ENCODE results near the gene C16orf86. TPM values are rescaled to one million over a fixed set of nuclear protein-coding genes. Genes with fewer than 3 reads are reported as not detected.
A peak's percentile ranks its signal among the peaks of the same experiment; 100 is the strongest.

Gene C16orf86
- polyA plus RNA-seq, 1 of the 3 experiments (the other 2 are of a cell fraction) = 4.3 TPM

GRCh38 chr16:67666032-67666551 is 522 bp upstream of the C16orf86 start:
- TF ChIP-seq FOSL2 (IDR thresholded peaks at IDR 0.05; ENCODE audit: borderline replicate concordance, low read depth) (no peak), CTCF (IDR thresholded peaks at IDR 0.05) (no peak), RAD21 (IDR thresholded peaks at IDR 0.05; ENCODE audit: low read length) (no peak), MAX (IDR thresholded peaks at IDR 0.05; ENCODE audit: low read depth) (peak; percentile 27)
- peak overlapping the region; percentile 56 to 66; a peak in 3 of 4 replicates for H3K27ac ChIP-seq (ENCODE audit: low read depth in 2 of 2, low read length in 1 of 2)
- ChIA-PET POLR2A (interaction anchor here (0.8 to 2.4 kb wide), 6 partner anchors 10 to 180 kb away, joined by 3 to 11 read pairs (median 4); partner anchors contain the start of genes CTCF and RIPOR1), CTCF (interaction anchor here (1.1 to 18.3 kb wide), 11 partner anchors 14 to 238 kb away, joined by 3 to 246 read pairs (median 9); partner anchors contain the start of genes ATP6V0D1, CARMIL2 and CTCF)
- peaks cover 19% of the 10 kb centered on the region for H3F3A ChIP-seq (replicated peaks; ENCODE audit: insufficient read depth)
- peak overlapping the region; percentile 75 for H3K9ac ChIP-seq
- peak; percentile 82 for DNase-seq
- peak overlapping the region; percentile 99 for H3K4me2 ChIP-seq
- H2AFZ ChIP-seq (ENCODE audit: low read depth) = peak overlapping the region; percentile 94; the same call in 1 of the 2 replicates
- H4K20me1 ChIP-seq (ENCODE audit: insufficient read depth) = no peaks in the 10 kb centered on the region
- H3K4me3 ChIP-seq (ENCODE audit: low read depth in 2 of 2, low read length in 1 of 2) = peak overlapping the region; percentile 67 to 73
- peaks cover 3% of the 10 kb centered on the region; the same call in 1 of the 2 replicates for H3K79me2 ChIP-seq (ENCODE audit: insufficient read depth)
- peaks cover 0 to 13% of the 10 kb centered on the region in 2 experiments for H3K36me3 ChIP-seq (replicated peaks in 1 of 2; ENCODE audit: control insufficient read depth in 1 of 2, insufficient read depth in 2 of 2, low read length in 1 of 2)
- H3K9me2 ChIP-seq = no peaks in the 10 kb centered on the region
- H3K4me1 ChIP-seq (ENCODE audit: control insufficient read depth in 1 of 2, insufficient read depth in 2 of 2, low read depth in 1 of 2, low read length in 1 of 2) = peaks cover 10 to 33% of the 10 kb centered on the region in 2 experiments; a peak in 2 of 4 replicates
- no peaks in the 10 kb centered on the region for H3K9me3 ChIP-seq
- WGBS (ENCODE audit: low lambda C conversion rate) = 10% methylated on average over 2 of the region's 46 CpGs
- no peaks in the 10 kb centered on the region for H3K27me3 ChIP-seq (ENCODE audit: insufficient read depth)

- Histone ChIP-seq H3K27me3 (ENCODE audit: insufficient read depth) (no peaks in the 10 kb centered on the region), H3K4me3 (ENCODE audit: low read depth in 2 of 2, low read length in 1 of 2) (peak overlapping the region; percentile 67 to 73; a peak in 3 of 4 replicates), H3K4me1 (ENCODE audit: control insufficient read depth in 1 of 2, insufficient read depth in 2 of 2, low read depth in 1 of 2, low read length in 1 of 2) (peaks cover 10 to 27% of the 10 kb centered on the region in 2 experiments; a peak in 2 of 4 replicates), H3K4me2 (peak overlapping the region; percentile 99), H3K9ac (no peak overlapping the region), H2AFZ (ENCODE audit: low read depth) (peak overlapping the region; percentile 94), H3K27ac (ENCODE audit: low read depth in 2 of 2, low read length in 1 of 2) (peak overlapping the region; percentile 56 to 86; a peak in 3 of 4 replicates), H3F3A (replicated peaks; ENCODE audit: insufficient read depth) (peaks cover 14% of the 10 kb centered on the region), H3K9me3 (no peaks in the 10 kb centered on the region), H4K20me1 (ENCODE audit: insufficient read depth) (no peaks in the 10 kb centered on the region), H3K9me2 (no peaks in the 10 kb centered on the region), H3K36me3 (replicated peaks in 1 of 2; ENCODE audit: control insufficient read depth in 1 of 2, insufficient read depth in 2 of 2, low read length in 1 of 2) (peaks cover 0 to 13% of the 10 kb centered on the region in 2 experiments), H3K79me2 (ENCODE audit: insufficient read depth) (peaks cover 3% of the 10 kb centered on the region; the same call in 1 of the 2 replicates)
- DNase-seq = no peak
- CTCF ChIA-PET = interaction anchor here (0.6 to 18.3 kb wide), 31 partner anchors 9 to 374 kb away, joined by 3 to 246 read pairs (median 5); partner anchors contain the start of genes ATP6V0D1, CARMIL2, CTCF and RIPOR1
- POLR2A ChIA-PET = interaction anchor here (1.0 to 2.4 kb wide), 3 partner anchors 105 to 179 kb away, joined by 3 to 11 read pairs (median 4); partner anchors contain the start of genes CTCF and RIPOR1
- TF ChIP-seq, protein P1, sequence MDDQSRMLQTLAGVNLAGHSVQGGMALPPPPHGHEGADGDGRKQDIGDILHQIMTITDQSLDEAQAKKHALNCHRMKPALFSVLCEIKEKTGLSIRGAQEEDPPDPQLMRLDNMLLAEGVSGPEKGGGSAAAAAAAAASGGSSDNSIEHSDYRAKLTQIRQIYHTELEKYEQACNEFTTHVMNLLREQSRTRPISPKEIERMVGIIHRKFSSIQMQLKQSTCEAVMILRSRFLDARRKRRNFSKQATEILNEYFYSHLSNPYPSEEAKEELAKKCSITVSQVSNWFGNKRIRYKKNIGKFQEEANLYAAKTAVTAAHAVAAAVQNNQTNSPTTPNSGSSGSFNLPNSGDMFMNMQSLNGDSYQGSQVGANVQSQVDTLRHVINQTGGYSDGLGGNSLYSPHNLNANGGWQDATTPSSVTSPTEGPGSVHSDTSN (IDR thresholded peaks at IDR 0.05) = no peak
- TF ChIP-seq MEF2A (IDR thresholded peaks at IDR 0.05; ENCODE audit: borderline replicate concordance, low read depth) = no peak
- no peak for TF ChIP-seq FOXJ3 (CRISPR knock-in tag; IDR thresholded peaks at IDR 0.05)
- TF ChIP-seq NFIC (IDR thresholded peaks at IDR 0.05; ENCODE audit: borderline replicate concordance) = no peak
- TF ChIP-seq RCOR1 (IDR thresholded peaks at IDR 0.05; ENCODE audit: low read length) = no peak
- TF ChIP-seq CTCF (IDR thresholded peaks at IDR 0.05) = no peak
- TF ChIP-seq IRF3 (IDR thresholded peaks at IDR 0.05; ENCODE audit: low read depth, low read length) = no peak
- TF ChIP-seq RAD21 (IDR thresholded peaks at IDR 0.05; ENCODE audit: low read length) = no peak
- no peak for TF ChIP-seq ZBTB33 (IDR thresholded peaks at IDR 0.05; ENCODE audit: borderline replicate concordance, low read depth)
- TF ChIP-seq MAX (IDR thresholded peaks at IDR 0.05; ENCODE audit: low read depth) = no peak
- no peak for TF ChIP-seq FOXM1 (IDR thresholded peaks at IDR 0.05; ENCODE audit: low read depth)
- 55% methylated on average over 8 of the region's 10 CpGs for WGBS (ENCODE audit: low lambda C conversion rate)
Observed at GRCh38 chr16:67667453-67667816, 821 bp downstream of the C16orf86 start.
